ENCODE measurements around the gene TSHZ2. TPM values are rescaled to one million over a fixed set of nuclear protein-coding genes. Genes with fewer than 3 reads are reported as not detected.

Gene TSHZ2
- total and polyA plus RNA-seq, 9 of the 15 experiments (the other 6 are each of a cell fraction or from before 2014, with no cell fraction given), result 0.03 to 0.20 (median 0.05) TPM; not detected in 4

DNA sequence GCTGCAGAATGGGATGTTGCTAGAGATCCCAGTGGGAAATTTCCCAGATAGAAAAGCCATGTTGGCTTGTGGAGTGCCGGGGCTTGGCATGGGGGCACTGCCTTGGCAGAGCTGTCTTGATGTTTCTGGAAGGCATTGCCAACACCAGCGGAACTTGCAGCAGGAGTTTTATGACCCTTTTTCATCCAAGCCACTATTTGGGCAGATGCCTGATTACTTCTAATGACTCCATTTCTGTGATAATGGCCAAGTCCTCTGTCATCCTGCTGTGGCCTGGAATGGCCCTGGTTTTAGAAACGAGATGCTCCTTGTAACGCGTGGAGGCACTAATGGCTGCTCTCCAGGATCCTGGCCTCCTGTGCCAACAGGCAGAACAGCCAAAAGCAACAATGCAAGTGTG, 392.5 kb downstream of the TSHZ2 start:
- Histone ChIP-seq H3K9me1 (ENCODE audit: control insufficient read depth, insufficient read depth, low read length) (no peaks in the 10 kb centered on the region), H3K9me3 (replicated peaks; ENCODE audit: control insufficient read depth, insufficient read depth, low read depth, low read length) (no peaks in the 10 kb centered on the region), H3K4me3 (no peak overlapping the region), H2AFZ (ENCODE audit: low read depth, low read length) (no peak overlapping the region), H3K4me2 (ENCODE audit: insufficient read depth, low read length) (no peak overlapping the region), H3K36me3 (ENCODE audit: control insufficient read depth, insufficient read depth, low read length) (no peaks in the 10 kb centered on the region), H3K9ac (ENCODE audit: insufficient read depth in 1 of 2, low read depth in 2 of 2, low read length in 2 of 2) (no peak overlapping the region), H3K4me1 (replicated peaks in 1 of 2; ENCODE audit: control insufficient read depth in 2 of 2, insufficient read depth in 2 of 2, low read length in 2 of 2) (no peaks in the 10 kb centered on the region; a peak in 1 of 5 replicates), H3K79me2 (ENCODE audit: control insufficient read depth, insufficient read depth, low read length) (no peaks in the 10 kb centered on the region), H3K27me3 (ENCODE audit: control insufficient read depth in 2 of 2, insufficient read depth in 2 of 2, low read length in 2 of 2) (peaks cover 10 to 19% of the 10 kb centered on the region in 2 experiments), H3K27ac (ENCODE audit: extremely low read depth, low read depth, low read length) (no peak overlapping the region), H4K20me1 (replicated peaks; ENCODE audit: control insufficient read depth, insufficient read depth, low read length) (no peaks in the 10 kb centered on the region)
- intact Hi-C loops (cut with micrococcal nuclease) (no loop called here), in situ Hi-C loops (cut with MboI) (no loop called here)
- ChIA-PET POLR2A (no interaction called here), CTCF (ENCODE audit: low intra/inter-chr PET ratio) (no interaction called here)
- DNase-seq (ENCODE audit: extremely low read depth in 1 of 4, low spot score in 3 of 4) (no peak), ATAC-seq (no peak), FAIRE-seq (no peak)
- no TSS peak for BruUV-seq (replicated peaks)
- WGBS (ENCODE audit: insufficient coverage, low coverage, missing lambda C conversion rate), result 1% methylated on average over 5 of the region's 5 CpGs
- TF ChIP-seq ELF1 (tag; IDR thresholded peaks at IDR 0.05) (no peak), HDGF (IDR thresholded peaks at IDR 0.05) (no peak), MEF2A (IDR thresholded peaks at IDR 0.05; ENCODE audit: control insufficient read depth, low read depth, low read length) (no peak), HNRNPH1 (optimal IDR thresholded peaks at IDR 0.05; ENCODE audit: low read depth, low read length) (no peak), BCOR (IDR thresholded peaks at IDR 0.05) (no peak), NR1H2 (CRISPR knock-in tag; IDR thresholded peaks at IDR 0.05) (no peak), YBX1 (IDR thresholded peaks at IDR 0.05) (no peak), HNRNPLL (IDR thresholded peaks at IDR 0.05; ENCODE audit: low read depth, low read length, poor library complexity, severe bottlenecking) (no peak), TAL1 (IDR thresholded peaks at IDR 0.05) (no peak), ZNF384 (IDR thresholded peaks at IDR 0.05; ENCODE audit: low read depth, low read length) (no peak), DIDO1 (tag; IDR thresholded peaks at IDR 0.05; ENCODE audit: low read depth) (no peak), ILK (tag; IDR thresholded peaks at IDR 0.05; ENCODE audit: borderline replicate concordance, low read depth) (no peak)
- TF ChIP-seq, protein P1, sequence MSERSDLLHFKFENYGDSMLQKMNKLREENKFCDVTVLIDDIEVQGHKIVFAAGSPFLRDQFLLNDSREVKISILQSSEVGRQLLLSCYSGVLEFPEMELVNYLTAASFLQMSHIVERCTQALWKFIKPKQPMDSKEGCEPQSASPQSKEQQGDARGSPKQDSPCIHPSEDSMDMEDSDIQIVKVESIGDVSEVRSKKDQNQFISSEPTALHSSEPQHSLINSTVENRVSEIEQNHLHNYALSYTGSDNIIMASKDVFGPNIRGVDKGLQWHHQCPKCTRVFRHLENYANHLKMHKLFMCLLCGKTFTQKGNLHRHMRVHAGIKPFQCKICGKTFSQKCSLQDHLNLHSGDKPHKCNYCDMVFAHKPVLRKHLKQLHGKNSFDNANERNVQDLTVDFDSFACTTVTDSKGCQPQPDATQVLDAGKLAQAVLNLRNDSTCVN (CRISPR knock-in tag; IDR thresholded peaks at IDR 0.05), result no peak
- TF ChIP-seq, protein P2, sequence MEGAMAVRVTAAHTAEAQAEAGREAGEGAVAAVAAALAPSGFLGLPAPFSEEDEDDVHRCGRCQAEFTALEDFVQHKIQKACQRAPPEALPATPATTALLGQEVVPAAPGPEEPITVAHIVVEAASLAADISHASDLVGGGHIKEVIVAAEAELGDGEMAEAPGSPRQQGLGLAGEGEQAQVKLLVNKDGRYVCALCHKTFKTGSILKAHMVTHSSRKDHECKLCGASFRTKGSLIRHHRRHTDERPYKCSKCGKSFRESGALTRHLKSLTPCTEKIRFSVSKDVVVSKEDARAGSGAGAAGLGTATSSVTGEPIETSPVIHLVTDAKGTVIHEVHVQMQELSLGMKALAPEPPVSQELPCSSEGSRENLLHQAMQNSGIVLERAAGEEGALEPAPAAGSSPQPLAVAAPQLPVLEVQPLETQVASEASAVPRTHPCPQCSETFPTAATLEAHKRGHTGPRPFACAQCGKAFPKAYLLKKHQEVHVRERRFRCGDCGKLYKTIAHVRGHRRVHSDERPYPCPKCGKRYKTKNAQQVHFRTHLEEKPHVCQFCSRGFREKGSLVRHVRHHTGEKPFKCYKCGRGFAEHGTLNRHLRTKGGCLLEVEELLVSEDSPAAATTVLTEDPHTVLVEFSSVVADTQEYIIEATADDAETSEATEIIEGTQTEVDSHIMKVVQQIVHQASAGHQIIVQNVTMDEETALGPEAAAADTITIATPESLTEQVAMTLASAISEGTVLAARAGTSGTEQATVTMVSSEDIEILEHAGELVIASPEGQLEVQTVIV (CRISPR knock-in tag; IDR thresholded peaks at IDR 0.05; ENCODE audit: borderline replicate concordance), result no peak
- TF ChIP-seq, protein P3, sequence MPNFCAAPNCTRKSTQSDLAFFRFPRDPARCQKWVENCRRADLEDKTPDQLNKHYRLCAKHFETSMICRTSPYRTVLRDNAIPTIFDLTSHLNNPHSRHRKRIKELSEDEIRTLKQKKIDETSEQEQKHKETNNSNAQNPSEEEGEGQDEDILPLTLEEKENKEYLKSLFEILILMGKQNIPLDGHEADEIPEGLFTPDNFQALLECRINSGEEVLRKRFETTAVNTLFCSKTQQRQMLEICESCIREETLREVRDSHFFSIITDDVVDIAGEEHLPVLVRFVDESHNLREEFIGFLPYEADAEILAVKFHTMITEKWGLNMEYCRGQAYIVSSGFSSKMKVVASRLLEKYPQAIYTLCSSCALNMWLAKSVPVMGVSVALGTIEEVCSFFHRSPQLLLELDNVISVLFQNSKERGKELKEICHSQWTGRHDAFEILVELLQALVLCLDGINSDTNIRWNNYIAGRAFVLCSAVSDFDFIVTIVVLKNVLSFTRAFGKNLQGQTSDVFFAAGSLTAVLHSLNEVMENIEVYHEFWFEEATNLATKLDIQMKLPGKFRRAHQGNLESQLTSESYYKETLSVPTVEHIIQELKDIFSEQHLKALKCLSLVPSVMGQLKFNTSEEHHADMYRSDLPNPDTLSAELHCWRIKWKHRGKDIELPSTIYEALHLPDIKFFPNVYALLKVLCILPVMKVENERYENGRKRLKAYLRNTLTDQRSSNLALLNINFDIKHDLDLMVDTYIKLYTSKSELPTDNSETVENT (CRISPR knock-in tag; IDR thresholded peaks at IDR 0.05), result no peak
- TF ChIP-seq, protein P4, sequence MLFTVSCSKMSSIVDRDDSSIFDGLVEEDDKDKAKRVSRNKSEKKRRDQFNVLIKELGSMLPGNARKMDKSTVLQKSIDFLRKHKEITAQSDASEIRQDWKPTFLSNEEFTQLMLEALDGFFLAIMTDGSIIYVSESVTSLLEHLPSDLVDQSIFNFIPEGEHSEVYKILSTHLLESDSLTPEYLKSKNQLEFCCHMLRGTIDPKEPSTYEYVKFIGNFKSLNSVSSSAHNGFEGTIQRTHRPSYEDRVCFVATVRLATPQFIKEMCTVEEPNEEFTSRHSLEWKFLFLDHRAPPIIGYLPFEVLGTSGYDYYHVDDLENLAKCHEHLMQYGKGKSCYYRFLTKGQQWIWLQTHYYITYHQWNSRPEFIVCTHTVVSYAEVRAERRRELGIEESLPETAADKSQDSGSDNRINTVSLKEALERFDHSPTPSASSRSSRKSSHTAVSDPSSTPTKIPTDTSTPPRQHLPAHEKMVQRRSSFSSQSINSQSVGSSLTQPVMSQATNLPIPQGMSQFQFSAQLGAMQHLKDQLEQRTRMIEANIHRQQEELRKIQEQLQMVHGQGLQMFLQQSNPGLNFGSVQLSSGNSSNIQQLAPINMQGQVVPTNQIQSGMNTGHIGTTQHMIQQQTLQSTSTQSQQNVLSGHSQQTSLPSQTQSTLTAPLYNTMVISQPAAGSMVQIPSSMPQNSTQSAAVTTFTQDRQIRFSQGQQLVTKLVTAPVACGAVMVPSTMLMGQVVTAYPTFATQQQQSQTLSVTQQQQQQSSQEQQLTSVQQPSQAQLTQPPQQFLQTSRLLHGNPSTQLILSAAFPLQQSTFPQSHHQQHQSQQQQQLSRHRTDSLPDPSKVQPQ (CRISPR knock-in tag; IDR thresholded peaks at IDR 0.05; ENCODE audit: borderline replicate concordance), result no peak
